Astrocyte (in vitro differentiated cells and primary cell): ENCODE results near the gene RPL6. TPM values are rescaled to one million over a fixed set of nuclear protein-coding genes. Genes with fewer than 3 reads are reported as not detected.

Experiments used
- DNase-seq: peaks from one replicate; pipeline ENCODE4 v3.0.0-alpha.2; 2010; ENCODE audit warnings: low read depth
- FAIRE-seq: peaks from 2 replicates; lab custom pipeline; 2011; peaks lifted over from hg19 to GRCh38; lab: Jason Lieb, UNC
- H2AFZ ChIP-seq: 2 replicates; pipeline ENCODE4 v1.6.0; 2012; ENCODE audit warnings: low read depth, low read length, inconsistent platforms
- H3K27ac ChIP-seq: 2 replicates; pipeline ENCODE4 v1.5.1; 2011; ENCODE audit warnings: low read depth, low read length, inconsistent platforms
- H3K27me3 ChIP-seq: 2 replicates; pipeline ENCODE4 v1.6.0; 2011; ENCODE audit warnings: low read length, inconsistent platforms; ENCODE audit not compliant: insufficient read depth
- H3K36me3 ChIP-seq: 2 replicates; pipeline ENCODE4 v1.5.1; 2011; ENCODE audit warnings: low read length, inconsistent platforms; ENCODE audit not compliant: insufficient read depth
- H3K4me1 ChIP-seq: 2 replicates; pipeline ENCODE4 v1.5.1; 2011; ENCODE audit warnings: low read length, inconsistent platforms; ENCODE audit not compliant: insufficient read depth
- H3K4me2 ChIP-seq: 2 replicates; pipeline ENCODE4 v1.6.0; 2012; ENCODE audit warnings: low read length, inconsistent platforms
- H3K4me3 ChIP-seq: 2 replicates; pipeline ENCODE4 v1.5.1; 2011; ENCODE audit warnings: low read depth, mild to moderate bottlenecking, low read length, inconsistent platforms; ENCODE audit not compliant: insufficient read depth
- H3K79me2 ChIP-seq: 2 replicates; pipeline ENCODE4 v1.6.0; 2012; ENCODE audit warnings: mild to moderate bottlenecking, low read length, inconsistent platforms; ENCODE audit not compliant: insufficient read depth
- H3K9ac ChIP-seq: 2 replicates; pipeline ENCODE4 v1.6.0; 2012; ENCODE audit warnings: mild to moderate bottlenecking, low read length, inconsistent platforms
- H3K9me3 ChIP-seq: 2 replicates; pipeline ENCODE4 v1.5.1; 2012; ENCODE audit warnings: low read depth, mild to moderate bottlenecking, low read length, inconsistent platforms; ENCODE audit not compliant: insufficient read depth
- H4K20me1 ChIP-seq: 2 replicates; pipeline ENCODE4 v1.6.0; 2012; ENCODE audit warnings: low read length, inconsistent platforms; ENCODE audit not compliant: insufficient read depth
- H3K27ac Mint-ChIP-seq: one replicate; pipeline ENCODE4 v1.8.0; 2021; ENCODE audit warnings: mild to moderate bottlenecking, mixed read lengths; ENCODE audit not compliant: unreplicated experiment
- H3K27me3 Mint-ChIP-seq: one replicate; pipeline ENCODE4 v1.8.0; 2021; ENCODE audit warnings: low read depth, mixed read lengths; ENCODE audit not compliant: unreplicated experiment
- H3K36me3 Mint-ChIP-seq: one replicate; pipeline ENCODE4 v1.8.0; 2021; ENCODE audit warnings: low read depth, mixed read lengths; ENCODE audit not compliant: unreplicated experiment
- H3K4me1 Mint-ChIP-seq: one replicate; pipeline ENCODE4 v1.8.0; 2021; ENCODE audit warnings: low read depth, mixed read lengths; ENCODE audit not compliant: unreplicated experiment
- H3K4me3 Mint-ChIP-seq: one replicate; pipeline ENCODE4 v1.8.0; 2021; ENCODE audit warnings: mild to moderate bottlenecking, moderate library complexity, mixed read lengths; ENCODE audit not compliant: unreplicated experiment
- H3K9me3 Mint-ChIP-seq: one replicate; pipeline ENCODE4 v1.8.0; 2021; ENCODE audit warnings: mild to moderate bottlenecking, mixed read lengths; ENCODE audit not compliant: unreplicated experiment
- EZH2 ChIP-seq: IDR thresholded peaks from 2 replicates; pipeline ENCODE4 v1.6.1; 2012; ENCODE audit warnings: mild to moderate bottlenecking, low read length, inconsistent platforms; ENCODE audit not compliant: insufficient read depth
- total RNA-seq: library from RNA; stranded (reverse); gene quantifications from 2 replicates; pipeline ENCODE4 v1.2.1, GENCODE V29; 2021
- TF ChIP-seq, protein P1 (sequence below): IDR thresholded peaks from 2 replicates; pipeline ENCODE4 v1.5.1; 2011; ENCODE audit warnings: low read depth, mild to moderate bottlenecking, inconsistent platforms, low read length, moderate library complexity; ENCODE audit not compliant: insufficient read depth

Gene RPL6
- total RNA-seq, 1 donor from 2014 or later = 1,136 TPM

DNA sequence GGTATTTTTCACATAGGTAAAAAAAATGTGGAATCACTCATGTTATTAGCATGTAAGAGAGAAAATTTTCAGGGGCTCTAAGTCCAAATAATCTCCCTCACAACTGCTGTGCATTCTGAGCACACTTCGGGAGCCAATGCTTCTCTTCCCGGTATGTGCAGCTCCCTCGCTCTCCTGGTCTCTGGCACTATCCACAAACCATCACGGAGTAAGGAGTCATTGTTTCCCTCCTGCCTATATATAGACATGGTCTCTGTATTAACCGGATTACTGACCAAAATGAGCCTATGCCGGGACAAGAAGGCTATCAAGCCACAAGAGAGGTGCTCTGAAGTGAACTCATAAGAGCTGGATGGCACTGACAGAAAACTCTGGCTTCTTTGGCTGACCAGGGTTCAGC, 40.5 kb downstream of the RPL6 start:
- peaks cover 8% of the 10 kb centered on the region for H3K4me1 Mint-ChIP-seq
- H3K9me3 ChIP-seq = no peaks in the 10 kb centered on the region
- no peaks in the 10 kb centered on the region for H3K27me3 Mint-ChIP-seq
- peaks cover 81% of the 10 kb centered on the region for H3K79me2 ChIP-seq
- H2AFZ ChIP-seq = no peak overlapping the region
- peak; percentile 47 for DNase-seq
- H3K27ac ChIP-seq = no peak overlapping the region
- no peak overlapping the region for H3K4me2 ChIP-seq
- FAIRE-seq = no peak
- no peak overlapping the region for H3K4me3 ChIP-seq
- TF ChIP-seq, protein P1, sequence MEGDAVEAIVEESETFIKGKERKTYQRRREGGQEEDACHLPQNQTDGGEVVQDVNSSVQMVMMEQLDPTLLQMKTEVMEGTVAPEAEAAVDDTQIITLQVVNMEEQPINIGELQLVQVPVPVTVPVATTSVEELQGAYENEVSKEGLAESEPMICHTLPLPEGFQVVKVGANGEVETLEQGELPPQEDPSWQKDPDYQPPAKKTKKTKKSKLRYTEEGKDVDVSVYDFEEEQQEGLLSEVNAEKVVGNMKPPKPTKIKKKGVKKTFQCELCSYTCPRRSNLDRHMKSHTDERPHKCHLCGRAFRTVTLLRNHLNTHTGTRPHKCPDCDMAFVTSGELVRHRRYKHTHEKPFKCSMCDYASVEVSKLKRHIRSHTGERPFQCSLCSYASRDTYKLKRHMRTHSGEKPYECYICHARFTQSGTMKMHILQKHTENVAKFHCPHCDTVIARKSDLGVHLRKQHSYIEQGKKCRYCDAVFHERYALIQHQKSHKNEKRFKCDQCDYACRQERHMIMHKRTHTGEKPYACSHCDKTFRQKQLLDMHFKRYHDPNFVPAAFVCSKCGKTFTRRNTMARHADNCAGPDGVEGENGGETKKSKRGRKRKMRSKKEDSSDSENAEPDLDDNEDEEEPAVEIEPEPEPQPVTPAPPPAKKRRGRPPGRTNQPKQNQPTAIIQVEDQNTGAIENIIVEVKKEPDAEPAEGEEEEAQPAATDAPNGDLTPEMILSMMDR = no peak
- H3K4me1 ChIP-seq = no peaks in the 10 kb centered on the region
- no peak overlapping the region for H3K27ac Mint-ChIP-seq
- H3K27me3 ChIP-seq = no peaks in the 10 kb centered on the region
- no peaks in the 10 kb centered on the region for H3K9me3 Mint-ChIP-seq
- no peak overlapping the region for H3K9ac ChIP-seq
- H3K4me3 Mint-ChIP-seq = no peak overlapping the region
- H4K20me1 ChIP-seq = peaks cover 39% of the 10 kb centered on the region
- H3K36me3 Mint-ChIP-seq = no peaks in the 10 kb centered on the region
- no peaks in the 10 kb centered on the region for H3K36me3 ChIP-seq

DNA sequence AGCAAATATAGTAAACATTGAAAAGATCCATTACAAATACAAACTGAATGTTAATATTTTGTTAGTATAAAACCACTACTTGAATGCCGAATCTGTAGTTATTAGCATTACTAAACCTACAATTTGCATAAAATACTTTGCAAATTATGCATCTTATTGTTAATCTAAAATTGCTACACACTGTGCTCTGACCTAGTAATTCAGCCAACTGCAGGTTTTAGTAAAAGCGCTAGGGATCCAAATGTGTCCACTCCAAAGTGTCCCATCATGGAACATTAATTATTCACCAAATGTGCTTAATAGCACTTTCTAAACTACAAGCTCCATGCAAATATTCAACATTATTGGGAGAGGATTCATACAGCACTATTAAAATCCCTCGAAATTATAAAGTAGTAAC, 41.4 kb downstream of the RPL6 start:
- no peaks in the 10 kb centered on the region for H3K9me3 ChIP-seq
- H3K27ac ChIP-seq = no peak overlapping the region
- no peak overlapping the region for H2AFZ ChIP-seq
- no peak for DNase-seq
- no peaks in the 10 kb centered on the region for H3K4me1 ChIP-seq
- no peak overlapping the region for H3K4me3 Mint-ChIP-seq
- H3K9me3 Mint-ChIP-seq = no peaks in the 10 kb centered on the region
- H3K4me2 ChIP-seq = no peak overlapping the region
- H3K36me3 Mint-ChIP-seq = no peaks in the 10 kb centered on the region
- H3K27me3 ChIP-seq = no peaks in the 10 kb centered on the region
- no peak overlapping the region for H3K4me3 ChIP-seq
- H3K36me3 ChIP-seq = no peaks in the 10 kb centered on the region
- H4K20me1 ChIP-seq = peaks cover 45% of the 10 kb centered on the region
- peaks cover 8% of the 10 kb centered on the region for H3K4me1 Mint-ChIP-seq
- peaks cover 81% of the 10 kb centered on the region for H3K79me2 ChIP-seq
- no peaks in the 10 kb centered on the region for H3K27me3 Mint-ChIP-seq
- FAIRE-seq = no peak
- H3K9ac ChIP-seq = no peak overlapping the region
- no peak overlapping the region for H3K27ac Mint-ChIP-seq
- TF ChIP-seq EZH2 = no peak
- TF ChIP-seq, protein P1 = no peak

DNA sequence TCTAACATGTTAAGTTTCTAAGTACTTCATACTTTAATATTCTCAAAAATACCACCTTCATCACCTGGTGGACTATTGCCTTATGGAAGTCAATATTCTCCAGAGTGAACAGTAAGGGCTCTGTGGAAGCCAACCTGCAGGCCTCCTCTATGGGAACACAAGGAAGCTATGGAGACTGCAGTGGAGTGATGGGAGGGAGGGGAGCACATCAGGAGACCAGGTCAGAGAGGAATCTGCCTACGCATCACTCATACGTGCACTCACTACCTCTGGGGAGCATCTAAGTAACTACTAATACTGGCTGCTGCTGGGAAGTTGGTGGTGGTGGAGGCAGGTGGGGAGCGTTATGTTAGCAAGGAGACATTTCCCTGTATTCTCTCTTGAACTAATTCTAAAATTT, 47.1 kb downstream of the RPL6 start:
- Mint-ChIP-seq H3K27me3 (no peaks in the 10 kb centered on the region), H3K27ac (no peak overlapping the region), H3K9me3 (no peaks in the 10 kb centered on the region), H3K4me3 (no peak overlapping the region), H3K4me1 (peaks cover under 1% of the 10 kb centered on the region), H3K36me3 (peaks cover 1% of the 10 kb centered on the region)
- H3K4me1 ChIP-seq = no peaks in the 10 kb centered on the region
- DNase-seq = no peak
- peaks cover 63% of the 10 kb centered on the region for H3K79me2 ChIP-seq
- TF ChIP-seq EZH2 = no peak
- TF ChIP-seq, protein P1 = no peak
- no peak overlapping the region for H3K4me2 ChIP-seq
- H3K27ac ChIP-seq = no peak overlapping the region
- peaks cover 38% of the 10 kb centered on the region for H4K20me1 ChIP-seq
- FAIRE-seq = no peak
- H3K9me3 ChIP-seq = no peaks in the 10 kb centered on the region
- no peak overlapping the region for H2AFZ ChIP-seq
- no peak overlapping the region for H3K4me3 ChIP-seq
- H3K27me3 ChIP-seq = no peaks in the 10 kb centered on the region
- no peaks in the 10 kb centered on the region for H3K36me3 ChIP-seq
- H3K9ac ChIP-seq = no peak overlapping the region
